Liver (tissue), 9 donors: ENCODE results near the gene FBXO47. TPM values are rescaled to one million over a fixed set of nuclear protein-coding genes. Genes with fewer than 3 reads are reported as not detected.
"Not testable (repeated sequence)": the region's sequence is repeated elsewhere in the genome, so short reads cannot be mapped to it uniquely, and the experiment has no call there.

ENCODE experiments used
- DNase-seq: peaks from one replicate; pipeline ENCODE4 v3.0.0-alpha.2; 2017; ENCODE audit warnings: low spot score
- H3K27ac ChIP-seq, 2 donors: one replicate each; pipeline ENCODE4 v1.7.0; 2013; ENCODE audit warnings: inconsistent platforms in 2 of 2, low read length in 2 of 2, control low read depth in 1 of 2, low read depth in 1 of 2, mild to moderate bottlenecking in 1 of 2
- H3K27me3 ChIP-seq, 4 donors: one replicate each; pipeline versions ENCODE4 v1.6.1 to v1.7.0; 2013; ENCODE audit warnings: low read length in 3 of 4, inconsistent platforms in 1 of 4, mild to moderate bottlenecking in 1 of 4, moderate library complexity in 1 of 4; ENCODE audit not compliant: control insufficient read depth in 4 of 4, insufficient read depth in 4 of 4
- H3K36me3 ChIP-seq, 4 donors: one replicate each; pipeline versions ENCODE4 v1.6.1 to v1.7.0; 2013; ENCODE audit warnings: low read length in 3 of 4, mild to moderate bottlenecking in 3 of 4, low read depth in 1 of 4, moderate library complexity in 1 of 4; ENCODE audit not compliant: control insufficient read depth in 4 of 4, insufficient read depth in 3 of 4
- H3K4me1 ChIP-seq, 4 donors: one replicate each; pipeline versions ENCODE4 v1.6.1 to v1.7.0; 2013; ENCODE audit warnings: low read length in 3 of 4, mild to moderate bottlenecking in 3 of 4, moderate library complexity in 1 of 4; ENCODE audit not compliant: control insufficient read depth in 4 of 4, insufficient read depth in 4 of 4
- H3K4me3 ChIP-seq, 3 donors: one replicate each; pipeline versions ENCODE4 v1.6.1 to v1.7.0; 2013; ENCODE audit warnings: low read length in 3 of 3, control low read depth in 1 of 3, low read depth in 1 of 3, mild to moderate bottlenecking in 1 of 3
- H3K9ac ChIP-seq, 2 donors: one replicate each; pipeline ENCODE4 v1.7.0; 2013; ENCODE audit warnings: low read length in 2 of 2, mild to moderate bottlenecking in 2 of 2, moderate library complexity in 2 of 2, control low read depth in 1 of 2, low read depth in 1 of 2
- H3K9me3 ChIP-seq, 4 donors: one replicate each; pipeline versions ENCODE4 v1.6.1 to v1.7.0; 2013; ENCODE audit warnings: low read length in 3 of 4; ENCODE audit not compliant: control insufficient read depth in 4 of 4
- EGR1 ChIP-seq, 2 donors: IDR thresholded peaks; 2 replicates each; pipeline ENCODE4 v1.6.1; 2016 to 2018; ENCODE audit warnings: antibody characterized with exemption in 2 of 2, low read depth in 2 of 2
- FOXA1 ChIP-seq: IDR thresholded peaks from 2 replicates; pipeline ENCODE4 v1.6.1; 2016; ENCODE audit warnings: antibody characterized with exemption
- FOXA2 ChIP-seq: IDR thresholded peaks from 2 replicates; pipeline ENCODE4 v1.6.1; 2016; ENCODE audit warnings: antibody characterized with exemption
- HNF4A ChIP-seq, 2 donors: conservative IDR thresholded peaks; 2 replicates each; pipeline ENCODE4 v1.6.1; 2016; ENCODE audit warnings: antibody characterized with exemption in 2 of 2, mild to moderate bottlenecking in 2 of 2
- HNF4G ChIP-seq: IDR thresholded peaks from 2 replicates; pipeline ENCODE4 v1.6.1; 2016; ENCODE audit warnings: antibody characterized with exemption
- NR2F2 ChIP-seq: IDR thresholded peaks from 2 replicates; pipeline ENCODE4 v1.6.1; 2016; ENCODE audit warnings: antibody characterized with exemption
- RXRA ChIP-seq, 2 donors: IDR thresholded peaks; 2 replicates each; pipeline ENCODE4 v1.6.1; 2017 to 2018; ENCODE audit warnings: antibody characterized with exemption in 2 of 2, mild to moderate bottlenecking in 1 of 2
- TAF1 ChIP-seq: conservative IDR thresholded peaks from 2 replicates; pipeline ENCODE4 v1.6.1; 2016; ENCODE audit warnings: antibody characterized with exemption, mild to moderate bottlenecking
- YY1 ChIP-seq: IDR thresholded peaks from 2 replicates; pipeline ENCODE4 v1.6.1; 2016; ENCODE audit warnings: antibody characterized with exemption, mild to moderate bottlenecking
- WGBS: extraction: QIAGEN DNeasy Blood & Tissue Kit; methylation state at CpG from one replicate; pipeline ENCODE4 v1.1.7; 2013; 5-methylcytosine and 5-hydroxymethylcytosine counted together
- polyA plus RNA-seq, 2 donors: library from polyadenylated mRNA; stranded (reverse) in 1 of 2; unstranded in 1 of 2; fragments of 200-250 nt in 1 of 2; fragments of >200 nt in 1 of 2; fragmentation: Nextera tagmentation in 1 of 2; extraction: Ambion mirVana in 1 of 2; gene quantifications; one replicate each; pipeline versions ENCODE4 v1.2.1 to v1.2.3, GENCODE V29; 2013 to 2015
- total RNA-seq, 2 donors: library from RNA; depleted of rRNA; stranded (reverse); fragments of >200 nt; gene quantifications; one replicate each; pipeline ENCODE4 v1.2.3, GENCODE V29; 2014
- TF ChIP-seq, protein P1 (sequence below): IDR thresholded peaks from 2 replicates; pipeline ENCODE4 v1.6.1; 2016; ENCODE audit warnings: antibody characterized with exemption
- TF ChIP-seq, protein P2 (sequence below): IDR thresholded peaks from 2 replicates; pipeline ENCODE4 v1.6.1; 2016; ENCODE audit warnings: antibody characterized with exemption
- TF ChIP-seq, protein P3 (sequence below): IDR thresholded peaks from 2 replicates; pipeline ENCODE4 v1.6.1; 2016; ENCODE audit warnings: antibody characterized with exemption, mild to moderate bottlenecking
- donor health status: healthy.
- donor health status: healthy.
- donor health status: healthy.
- donor health status: healthy.
- donor health status: healthy.

FBXO47 gene
- total and polyA plus RNA-seq, 4 donors: not detected

DNA sequence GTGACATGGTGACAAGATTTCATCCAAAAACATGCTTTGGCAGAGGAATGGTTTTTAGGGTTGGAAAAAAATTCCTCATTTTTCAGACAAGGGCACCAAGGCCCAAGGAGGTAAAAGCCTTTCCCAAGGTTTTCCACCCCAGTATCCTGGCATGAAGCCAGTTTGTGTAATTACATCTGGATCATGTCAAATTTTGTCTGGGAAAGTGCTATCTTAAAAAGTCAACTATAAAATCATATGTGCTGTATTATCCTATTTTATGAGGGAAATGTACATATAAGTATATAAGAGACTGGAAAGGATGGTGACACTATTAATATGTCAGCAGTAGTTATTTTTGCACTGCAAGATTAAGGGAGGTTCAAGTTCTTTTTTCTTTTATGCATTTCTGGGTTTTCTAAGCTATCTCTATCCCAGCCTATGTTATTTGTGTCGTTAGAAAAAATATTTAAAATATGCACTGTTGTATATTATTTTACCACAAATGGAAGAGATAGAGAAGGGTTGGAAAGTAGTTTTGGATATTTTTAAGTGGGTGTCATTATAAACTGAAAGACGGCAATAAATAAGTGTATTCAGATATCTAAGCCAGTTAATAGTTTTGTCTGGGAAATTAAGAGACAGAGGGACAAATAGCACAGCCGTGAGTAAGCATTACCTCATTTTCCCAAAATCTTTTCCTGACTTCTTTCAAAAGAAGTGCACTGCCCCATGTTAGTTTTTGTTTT, 13.5 kb upstream of the FBXO47 start:
- WGBS: 45% methylated on average over 3 of the region's 3 CpGs
- H3K9ac ChIP-seq: no peak overlapping the region
- no peaks in the 10 kb centered on the region for H3K27me3 ChIP-seq
- H3K4me1 ChIP-seq: no peaks in the 10 kb centered on the region
- DNase-seq: no peak
- H3K9me3 ChIP-seq: no peaks in the 10 kb centered on the region
- TF ChIP-seq, protein P1, sequence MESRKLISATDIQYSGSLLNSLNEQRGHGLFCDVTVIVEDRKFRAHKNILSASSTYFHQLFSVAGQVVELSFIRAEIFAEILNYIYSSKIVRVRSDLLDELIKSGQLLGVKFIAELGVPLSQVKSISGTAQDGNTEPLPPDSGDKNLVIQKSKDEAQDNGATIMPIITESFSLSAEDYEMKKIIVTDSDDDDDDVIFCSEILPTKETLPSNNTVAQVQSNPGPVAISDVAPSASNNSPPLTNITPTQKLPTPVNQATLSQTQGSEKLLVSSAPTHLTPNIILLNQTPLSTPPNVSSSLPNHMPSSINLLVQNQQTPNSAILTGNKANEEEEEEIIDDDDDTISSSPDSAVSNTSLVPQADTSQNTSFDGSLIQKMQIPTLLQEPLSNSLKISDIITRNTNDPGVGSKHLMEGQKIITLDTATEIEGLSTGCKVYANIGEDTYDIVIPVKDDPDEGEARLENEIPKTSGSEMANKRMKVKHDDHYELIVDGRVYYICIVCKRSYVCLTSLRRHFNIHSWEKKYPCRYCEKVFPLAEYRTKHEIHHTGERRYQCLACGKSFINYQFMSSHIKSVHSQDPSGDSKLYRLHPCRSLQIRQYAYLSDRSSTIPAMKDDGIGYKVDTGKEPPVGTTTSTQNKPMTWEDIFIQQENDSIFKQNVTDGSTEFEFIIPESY: no peak
- TF ChIP-seq YY1: no peak
- TF ChIP-seq FOXA1: no peak
- TF ChIP-seq, protein P2, sequence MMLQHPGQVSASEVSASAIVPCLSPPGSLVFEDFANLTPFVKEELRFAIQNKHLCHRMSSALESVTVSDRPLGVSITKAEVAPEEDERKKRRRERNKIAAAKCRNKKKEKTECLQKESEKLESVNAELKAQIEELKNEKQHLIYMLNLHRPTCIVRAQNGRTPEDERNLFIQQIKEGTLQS: no peak
- no peak for TF ChIP-seq EGR1 (IDR thresholded peaks at IDR 0.05; ENCODE audit: low read depth in 2 of 2)
- no peak for TF ChIP-seq HNF4A (conservative IDR thresholded peaks at IDR 0.05)
- no peaks in the 10 kb centered on the region for H3K36me3 ChIP-seq
- H3K27ac ChIP-seq: no peak overlapping the region
- no peak overlapping the region for H3K4me3 ChIP-seq

DNA sequence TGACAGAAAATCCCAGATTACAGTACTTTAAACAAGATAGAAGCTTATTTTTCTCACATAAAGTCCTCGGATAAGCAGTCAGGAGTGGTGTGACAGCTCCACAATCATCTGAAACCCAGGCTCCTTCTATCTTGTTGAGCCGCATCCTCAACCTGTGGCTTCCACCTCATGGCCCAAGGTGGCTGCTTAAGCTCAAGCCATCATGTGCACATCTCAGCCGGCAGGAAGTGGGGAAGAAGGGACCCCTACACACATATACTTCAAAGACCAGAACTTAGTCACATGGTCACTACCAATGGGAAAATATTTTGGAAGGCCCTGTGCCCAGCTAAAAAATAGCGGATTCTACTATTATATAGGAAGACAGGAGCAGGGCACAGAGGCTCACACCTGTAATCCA, 11.0 kb upstream of the FBXO47 start:
- no peaks in the 10 kb centered on the region for H3K9me3 ChIP-seq
- H3K36me3 ChIP-seq: no peaks in the 10 kb centered on the region
- H3K27ac ChIP-seq: no peak overlapping the region
- WGBS: 95% methylated on average over 4 of the region's 4 CpGs
- DNase-seq: no peak
- H3K27me3 ChIP-seq: no peaks in the 10 kb centered on the region
- no peak overlapping the region for H3K9ac ChIP-seq
- H3K4me3 ChIP-seq: no peak overlapping the region
- TF ChIP-seq FOXA2: no peak
- no peak for TF ChIP-seq RXRA (IDR thresholded peaks at IDR 0.05)
- no peak for TF ChIP-seq NR2F2
- TF ChIP-seq HNF4G: no peak
- no peaks in the 10 kb centered on the region for H3K4me1 ChIP-seq

DNA sequence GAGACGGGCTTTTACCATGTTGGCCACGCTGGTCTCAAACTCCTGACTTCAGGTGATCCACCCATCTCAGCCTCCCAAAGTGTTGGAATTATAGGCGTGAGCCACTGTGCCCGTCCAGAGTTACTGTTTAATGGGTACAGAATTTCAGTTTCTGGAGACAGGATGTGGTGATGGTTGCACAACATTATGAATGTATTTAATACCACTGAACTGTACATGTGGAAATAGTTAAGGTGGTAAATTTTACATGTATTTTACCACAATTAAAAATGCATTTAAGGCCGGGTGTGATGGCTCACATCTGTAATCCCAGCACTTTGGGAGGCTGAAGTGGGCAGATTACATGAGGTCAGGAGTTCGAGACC, 9.0 kb upstream of the FBXO47 start:
- DNase-seq, H3K9me3 ChIP-seq: not testable (repeated sequence)
- WGBS: 64% methylated on average over 6 of the region's 6 CpGs

DNA sequence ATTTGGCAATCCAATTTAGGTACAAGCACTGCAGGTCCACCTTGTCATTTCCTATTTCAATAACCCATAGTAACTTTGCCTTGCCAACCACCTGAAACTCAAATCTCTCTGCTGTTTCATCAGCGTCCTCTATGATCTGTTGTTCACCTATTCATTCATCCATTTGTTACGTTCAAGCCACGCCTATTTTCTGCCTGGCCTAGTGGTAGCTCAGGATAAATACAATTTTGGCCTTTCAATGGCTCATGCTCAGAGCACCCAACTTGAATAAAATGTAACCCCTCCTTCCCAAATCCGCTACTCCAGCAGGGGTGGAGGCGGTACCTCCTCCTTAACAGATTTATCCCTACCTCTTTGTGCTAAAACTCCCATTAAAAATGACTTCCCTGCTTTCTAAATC, 3.6 kb upstream of the FBXO47 start:
- Histone ChIP-seq H3K4me3 (no peak overlapping the region), H3K27ac (no peak overlapping the region), H3K9me3 (no peaks in the 10 kb centered on the region), H3K27me3 (no peaks in the 10 kb centered on the region), H3K36me3 (no peaks in the 10 kb centered on the region), H3K4me1 (peaks cover 0 to 2% (median 0%) of the 10 kb centered on the region in 4 donors), H3K9ac (no peak overlapping the region)
- WGBS: 86% methylated on average over 5 of the region's 5 CpGs
- DNase-seq: no peak
- TF ChIP-seq, protein P3, sequence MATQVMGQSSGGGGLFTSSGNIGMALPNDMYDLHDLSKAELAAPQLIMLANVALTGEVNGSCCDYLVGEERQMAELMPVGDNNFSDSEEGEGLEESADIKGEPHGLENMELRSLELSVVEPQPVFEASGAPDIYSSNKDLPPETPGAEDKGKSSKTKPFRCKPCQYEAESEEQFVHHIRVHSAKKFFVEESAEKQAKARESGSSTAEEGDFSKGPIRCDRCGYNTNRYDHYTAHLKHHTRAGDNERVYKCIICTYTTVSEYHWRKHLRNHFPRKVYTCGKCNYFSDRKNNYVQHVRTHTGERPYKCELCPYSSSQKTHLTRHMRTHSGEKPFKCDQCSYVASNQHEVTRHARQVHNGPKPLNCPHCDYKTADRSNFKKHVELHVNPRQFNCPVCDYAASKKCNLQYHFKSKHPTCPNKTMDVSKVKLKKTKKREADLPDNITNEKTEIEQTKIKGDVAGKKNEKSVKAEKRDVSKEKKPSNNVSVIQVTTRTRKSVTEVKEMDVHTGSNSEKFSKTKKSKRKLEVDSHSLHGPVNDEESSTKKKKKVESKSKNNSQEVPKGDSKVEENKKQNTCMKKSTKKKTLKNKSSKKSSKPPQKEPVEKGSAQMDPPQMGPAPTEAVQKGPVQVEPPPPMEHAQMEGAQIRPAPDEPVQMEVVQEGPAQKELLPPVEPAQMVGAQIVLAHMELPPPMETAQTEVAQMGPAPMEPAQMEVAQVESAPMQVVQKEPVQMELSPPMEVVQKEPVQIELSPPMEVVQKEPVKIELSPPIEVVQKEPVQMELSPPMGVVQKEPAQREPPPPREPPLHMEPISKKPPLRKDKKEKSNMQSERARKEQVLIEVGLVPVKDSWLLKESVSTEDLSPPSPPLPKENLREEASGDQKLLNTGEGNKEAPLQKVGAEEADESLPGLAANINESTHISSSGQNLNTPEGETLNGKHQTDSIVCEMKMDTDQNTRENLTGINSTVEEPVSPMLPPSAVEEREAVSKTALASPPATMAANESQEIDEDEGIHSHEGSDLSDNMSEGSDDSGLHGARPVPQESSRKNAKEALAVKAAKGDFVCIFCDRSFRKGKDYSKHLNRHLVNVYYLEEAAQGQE: no peak
- TF ChIP-seq TAF1: no peak
- TF ChIP-seq NR2F2: no peak

More for the DNA sequence above, 9.0 kb upstream of the FBXO47 start:
- H3K9ac ChIP-seq, H3K36me3 ChIP-seq, H3K4me1 ChIP-seq, H3K27me3 ChIP-seq, H3K27ac ChIP-seq, H3K4me3 ChIP-seq: not testable (repeated sequence)
